ENCODE measurements around the gene LIMA1.
"Not testable (repeated sequence)": the region's sequence is repeated elsewhere in the genome, so short reads cannot be mapped to it uniquely, and the experiment has no call there.

The LIMA1 gene

DNA sequence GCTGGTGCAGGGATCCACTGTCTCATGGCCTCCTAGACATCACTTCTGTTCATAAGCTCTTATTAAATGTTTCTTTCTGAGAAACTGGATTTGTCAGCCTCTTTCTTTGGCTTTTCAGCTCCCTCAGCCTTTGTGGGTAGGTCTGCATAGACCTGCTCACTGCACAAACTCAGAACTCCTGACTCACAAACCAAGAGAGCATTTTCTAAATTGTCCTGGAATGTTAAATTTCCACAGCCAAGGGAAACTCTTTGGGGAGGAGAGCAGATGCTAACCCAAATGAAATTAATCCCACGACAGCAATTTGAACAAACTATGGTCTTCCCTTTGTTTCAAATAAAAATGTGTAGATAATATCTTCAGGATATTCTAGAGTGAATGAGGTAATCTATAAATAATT lies 96.6 kb downstream of the LIMA1 start:
- no peak for DNase-seq (ENCODE audit: low read depth in 2 of 2)

DNA sequence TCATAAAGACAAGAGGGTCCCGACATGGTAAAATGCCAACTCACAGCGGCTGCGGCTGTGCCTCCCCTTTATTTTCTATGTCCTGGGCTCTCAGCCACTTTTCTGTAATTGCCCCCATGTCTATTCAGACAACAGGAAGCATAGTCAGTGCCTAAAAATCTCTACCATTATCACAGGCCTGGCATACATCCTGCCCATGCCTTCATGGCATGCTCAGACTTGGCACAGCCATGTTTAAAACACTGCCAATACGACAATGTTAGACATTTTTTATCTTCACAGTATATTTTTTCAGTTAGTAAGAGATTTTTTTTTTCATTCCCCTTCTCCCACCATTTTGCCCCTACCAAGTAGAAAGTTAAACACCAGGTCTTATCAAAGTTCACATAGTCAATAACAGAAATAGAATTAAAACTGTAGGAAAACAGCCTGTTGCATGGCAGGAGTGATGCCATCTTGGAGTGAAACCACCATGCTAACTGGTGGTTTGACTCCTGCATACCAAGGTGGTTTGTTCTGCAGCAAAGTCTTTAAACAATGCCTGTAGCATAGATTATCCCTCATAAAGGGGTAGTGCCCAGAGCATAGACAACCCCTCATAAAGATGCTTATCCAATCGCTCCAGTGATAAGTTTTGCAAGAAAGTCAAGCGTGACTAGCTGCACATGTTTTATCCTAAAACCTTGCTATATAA lies 97.2 kb downstream of the LIMA1 start:
- no peak for DNase-seq (ENCODE audit: low read depth in 2 of 2)

- no peak for DNase-seq (ENCODE audit: low read depth in 2 of 2)
Measured at GRCh38 chr12:50185301-50185895, 97.9 kb downstream of the LIMA1 start.

GRCh38 chr12:50184261-50184660 lies 99.1 kb downstream of the LIMA1 start:
- no peak for DNase-seq (ENCODE audit: low read depth in 2 of 2)

DNA sequence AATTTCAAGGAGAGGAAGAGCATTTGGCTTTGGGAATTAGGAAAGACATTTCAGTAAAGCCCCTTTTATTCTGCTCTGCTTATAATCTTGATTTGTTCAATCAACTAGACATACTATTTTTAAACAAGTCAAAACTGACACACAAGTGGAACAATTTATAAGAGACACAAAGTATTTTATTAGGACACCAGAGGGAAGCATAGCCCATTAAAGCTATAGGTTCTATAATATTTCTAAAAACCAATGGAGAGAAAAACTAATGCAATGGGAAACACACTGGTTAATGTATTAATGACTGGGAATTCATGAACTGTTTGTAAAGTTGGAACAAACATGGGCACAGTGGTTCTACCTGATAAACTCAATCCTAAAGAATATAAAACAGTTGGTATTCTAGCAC lies 100.9 kb downstream of the LIMA1 start:
- no peak for DNase-seq (ENCODE audit: low read depth in 2 of 2)

- no peak for DNase-seq (ENCODE audit: low read depth in 2 of 2)
Measured at GRCh38 chr12:50181691-50182090, 101.6 kb downstream of the LIMA1 start.

DNA sequence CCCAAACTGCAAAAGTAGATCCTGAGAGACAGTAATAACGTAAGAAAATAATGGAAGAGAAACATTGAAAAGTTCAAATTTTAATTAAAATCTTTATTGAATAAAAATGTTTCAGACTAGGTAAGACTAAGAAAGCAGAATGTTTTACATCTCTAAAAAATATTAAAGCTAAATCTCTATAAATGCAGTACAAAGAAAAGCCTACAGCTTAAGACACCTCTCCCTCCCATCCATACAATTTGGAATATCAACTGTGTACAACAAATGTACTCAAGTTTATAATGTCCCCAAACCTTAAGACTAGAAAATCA lies 107.6 kb downstream of the LIMA1 start:
- no peak for DNase-seq (ENCODE audit: low read depth in 2 of 2)

GRCh38 chr12:50174971-50175715 lies 108.2 kb downstream of the LIMA1 start:
- DNase-seq (ENCODE audit: low read depth in 2 of 2), result no peak

GRCh38 chr12:50167049-50167828 lies 116.1 kb downstream of the LIMA1 start, which contains the start of gene CERS5:
CERS5 (minus strand) TSS chr12:50167369; CDS start chr12:50167297, 72 bp downstream.
- peak; percentile 95 to 98 for DNase-seq (ENCODE audit: low read depth in 2 of 2)

- DNase-seq (ENCODE audit: low read depth in 2 of 2), result peak in 1 of 2 experiments; percentile 56
Measured at GRCh38 chr12:50166799-50167048, 116.6 kb downstream of the LIMA1 start.

DNA sequence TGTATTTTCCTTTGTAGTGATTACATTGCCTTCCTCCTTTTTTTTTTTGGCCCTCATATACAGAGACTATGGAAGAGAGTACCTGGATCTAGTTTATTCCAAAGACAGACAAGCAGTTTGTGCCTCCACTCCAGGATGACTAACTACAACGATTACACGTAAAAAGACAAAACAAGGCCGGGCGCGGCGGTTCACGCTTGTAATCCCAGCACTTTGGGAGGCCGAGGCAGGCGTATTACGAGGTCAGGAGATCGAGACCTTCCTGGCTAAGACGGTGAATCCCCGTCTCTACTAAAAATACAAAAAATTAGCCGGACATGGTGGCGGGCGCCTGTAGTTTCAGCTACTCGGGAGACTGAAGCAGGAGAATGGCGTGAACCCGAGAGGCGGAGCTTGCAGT lies 118.4 kb downstream of the LIMA1 start:
- DNase-seq (ENCODE audit: low read depth in 2 of 2), result no peak

- DNase-seq (ENCODE audit: low read depth in 2 of 2), result no peak
Measured at GRCh38 chr12:50162230-50162629, 121.1 kb downstream of the LIMA1 start.

- no peak for DNase-seq (ENCODE audit: low read depth in 2 of 2)
Measured at GRCh38 chr12:50160643-50161042, 122.7 kb downstream of the LIMA1 start.

- DNase-seq (ENCODE audit: low read depth in 2 of 2), result no peak
Measured at GRCh38 chr12:50157259-50157658, 126.1 kb downstream of the LIMA1 start.

DNA sequence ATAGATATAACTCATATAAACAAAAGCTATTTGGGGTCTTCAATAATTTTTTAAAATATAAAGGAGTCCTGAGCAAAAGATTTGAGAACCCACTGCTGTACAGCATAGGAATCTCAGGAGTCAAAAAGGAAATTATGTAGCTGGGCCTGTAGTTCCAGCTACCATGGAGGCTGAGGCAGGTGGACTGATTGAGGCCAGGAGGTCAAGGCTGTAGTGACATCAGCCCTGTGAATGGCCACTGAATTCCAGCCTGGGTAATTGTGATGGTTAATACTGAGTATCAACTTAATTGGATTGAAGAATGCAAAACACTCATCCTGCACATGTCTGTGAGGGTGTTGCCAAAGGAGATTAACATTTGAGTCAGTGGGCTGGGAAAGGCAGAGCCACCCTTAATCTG lies 126.7 kb downstream of the LIMA1 start:
- DNase-seq (ENCODE audit: low read depth in 2 of 2), result no peak

- not testable (repeated sequence) for DNase-seq (ENCODE audit: low read depth in 2 of 2)
Measured at GRCh38 chr12:50154947-50155346, 128.4 kb downstream of the LIMA1 start.

DNA sequence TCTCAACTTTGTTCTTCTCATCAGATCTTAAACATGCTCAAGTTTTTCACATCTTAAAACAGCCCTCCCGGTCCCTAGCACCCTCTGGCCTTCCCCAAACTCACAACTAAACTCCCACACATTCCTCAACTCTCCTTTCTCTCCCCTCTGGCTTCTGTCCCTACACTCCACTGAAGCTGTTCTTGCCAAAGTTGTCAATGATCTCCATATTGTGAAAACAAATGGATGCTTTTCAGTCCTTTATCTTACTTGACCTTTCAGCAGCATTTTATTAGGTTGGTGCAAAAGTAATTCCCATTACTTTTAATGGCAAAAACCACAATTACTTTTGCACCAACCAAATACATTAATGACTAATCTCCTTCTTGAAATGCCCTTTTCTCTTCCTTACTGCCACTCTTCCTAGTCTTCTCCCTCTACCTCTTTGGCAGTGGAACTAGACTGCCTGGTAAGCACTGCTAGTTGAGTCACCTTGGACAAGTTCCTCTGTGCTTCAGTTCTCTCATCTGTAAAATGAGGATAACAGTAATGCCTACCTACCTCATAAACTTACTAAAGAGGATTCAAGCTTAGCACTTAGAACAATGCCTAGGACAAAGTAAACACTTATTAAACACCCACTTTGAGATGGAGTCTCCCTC lies 132.2 kb downstream of the LIMA1 start:
- no peak for DNase-seq (ENCODE audit: low read depth in 2 of 2)

DNA sequence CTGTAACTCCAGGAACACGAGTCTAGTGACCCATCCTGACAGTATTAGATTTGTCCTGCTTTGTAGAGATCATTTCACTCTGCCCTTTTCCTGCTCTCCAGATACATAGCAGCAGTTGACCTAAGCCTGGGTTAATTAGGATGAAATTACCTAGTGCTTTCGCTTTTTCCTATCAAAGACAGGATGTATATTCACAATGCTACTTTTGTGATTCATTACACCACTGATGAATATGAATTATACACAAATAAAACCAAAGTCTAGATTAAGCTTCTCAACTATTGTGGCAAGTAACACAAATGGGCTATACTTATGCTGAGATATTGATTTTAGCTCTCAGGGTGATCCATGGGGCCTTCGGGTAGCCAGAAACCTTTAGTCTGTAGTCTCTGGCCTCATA lies 134.0 kb downstream of the LIMA1 start:
- DNase-seq (ENCODE audit: low read depth in 2 of 2), result no peak

- DNase-seq (ENCODE audit: low read depth in 2 of 2), result not testable (repeated sequence)
Measured at GRCh38 chr12:50148011-50148410, 135.3 kb downstream of the LIMA1 start.

DNA sequence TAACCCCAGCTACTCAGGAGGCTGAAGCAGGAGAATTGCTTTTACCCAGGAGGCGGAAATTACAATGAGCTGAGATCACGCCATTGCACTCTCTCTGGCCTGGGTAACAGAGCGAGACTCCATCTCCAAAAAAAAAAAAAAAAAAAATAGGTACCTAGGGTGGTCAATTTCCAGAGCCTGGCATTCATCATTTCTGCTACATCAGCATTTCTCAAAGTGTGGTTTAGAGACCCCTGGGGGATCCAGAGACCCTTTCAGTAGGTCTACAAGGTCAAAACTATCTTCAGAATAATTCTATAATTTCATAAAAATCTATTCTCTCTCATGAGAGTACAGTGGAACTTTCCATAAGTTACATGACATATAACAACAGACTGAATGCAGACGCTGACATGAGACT lies 136.0 kb downstream of the LIMA1 start:
- DNase-seq (ENCODE audit: low read depth in 2 of 2), result no peak

GRCh38 chr12:50145439-50145838 lies 137.9 kb downstream of the LIMA1 start:
- no peak for DNase-seq (ENCODE audit: low read depth in 2 of 2)

GRCh38 chr12:50142993-50143392 lies 140.3 kb downstream of the LIMA1 start:
- no peak for DNase-seq (ENCODE audit: low read depth in 2 of 2)
